ENCODE results near the gene CTNND1. TPM values are rescaled to one million over a fixed set of nuclear protein-coding genes. Genes with fewer than 3 reads are reported as not detected.

The CTNND1 gene
- total RNA-seq, 2 experiments from 2014 or later, result 7.3 to 7.9 TPM

DNA sequence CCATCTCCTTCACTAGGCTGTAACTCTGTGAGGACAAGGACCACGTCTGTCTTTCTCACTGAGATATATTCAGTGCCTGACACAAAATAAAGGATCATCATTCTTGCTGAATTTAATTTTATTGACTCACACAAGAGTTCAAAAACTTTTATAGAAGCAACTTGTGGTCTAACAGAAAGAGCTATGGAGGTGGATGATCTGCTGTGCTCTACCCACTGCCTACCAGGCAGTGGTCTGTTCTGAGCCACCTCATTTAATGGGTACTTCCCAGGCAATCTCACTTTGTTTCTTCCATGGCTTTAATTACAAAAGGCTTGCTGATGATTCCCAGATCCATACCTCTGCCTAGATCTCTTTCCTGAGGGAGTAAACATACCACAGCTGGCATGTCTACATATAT, 14.7 kb upstream of the CTNND1 start:
- Mint-ChIP-seq H3K27ac (peak overlapping the region; percentile 59), H3K27me3 (no peaks in the 10 kb centered on the region), H3K9me3 (no peaks in the 10 kb centered on the region), H3K36me3 (ENCODE audit: low read depth) (peaks cover 48% of the 10 kb centered on the region), H3K4me3 (no peak overlapping the region), H3K4me1 (ENCODE audit: low read depth) (peaks cover 38% of the 10 kb centered on the region)
- DNase-seq (no peak), ATAC-seq (no peak)
- ChIA-PET POLR2A (interaction anchor here (1.1 to 1.8 kb wide), 2 partner anchors 10 to 13 kb away, joined by 3 to 5 read pairs; no protein-coding TSS in a partner anchor), CTCF (interaction anchor here (0.6 to 12.2 kb wide), 6 partner anchors 28 to 102 kb away, joined by 3 to 142 read pairs (median 3); no protein-coding TSS in a partner anchor)
- intact Hi-C loops (cut with micrococcal nuclease), result no loop called here
- TF ChIP-seq, protein P1, sequence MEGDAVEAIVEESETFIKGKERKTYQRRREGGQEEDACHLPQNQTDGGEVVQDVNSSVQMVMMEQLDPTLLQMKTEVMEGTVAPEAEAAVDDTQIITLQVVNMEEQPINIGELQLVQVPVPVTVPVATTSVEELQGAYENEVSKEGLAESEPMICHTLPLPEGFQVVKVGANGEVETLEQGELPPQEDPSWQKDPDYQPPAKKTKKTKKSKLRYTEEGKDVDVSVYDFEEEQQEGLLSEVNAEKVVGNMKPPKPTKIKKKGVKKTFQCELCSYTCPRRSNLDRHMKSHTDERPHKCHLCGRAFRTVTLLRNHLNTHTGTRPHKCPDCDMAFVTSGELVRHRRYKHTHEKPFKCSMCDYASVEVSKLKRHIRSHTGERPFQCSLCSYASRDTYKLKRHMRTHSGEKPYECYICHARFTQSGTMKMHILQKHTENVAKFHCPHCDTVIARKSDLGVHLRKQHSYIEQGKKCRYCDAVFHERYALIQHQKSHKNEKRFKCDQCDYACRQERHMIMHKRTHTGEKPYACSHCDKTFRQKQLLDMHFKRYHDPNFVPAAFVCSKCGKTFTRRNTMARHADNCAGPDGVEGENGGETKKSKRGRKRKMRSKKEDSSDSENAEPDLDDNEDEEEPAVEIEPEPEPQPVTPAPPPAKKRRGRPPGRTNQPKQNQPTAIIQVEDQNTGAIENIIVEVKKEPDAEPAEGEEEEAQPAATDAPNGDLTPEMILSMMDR (IDR thresholded peaks at IDR 0.05), result no peak

DNA sequence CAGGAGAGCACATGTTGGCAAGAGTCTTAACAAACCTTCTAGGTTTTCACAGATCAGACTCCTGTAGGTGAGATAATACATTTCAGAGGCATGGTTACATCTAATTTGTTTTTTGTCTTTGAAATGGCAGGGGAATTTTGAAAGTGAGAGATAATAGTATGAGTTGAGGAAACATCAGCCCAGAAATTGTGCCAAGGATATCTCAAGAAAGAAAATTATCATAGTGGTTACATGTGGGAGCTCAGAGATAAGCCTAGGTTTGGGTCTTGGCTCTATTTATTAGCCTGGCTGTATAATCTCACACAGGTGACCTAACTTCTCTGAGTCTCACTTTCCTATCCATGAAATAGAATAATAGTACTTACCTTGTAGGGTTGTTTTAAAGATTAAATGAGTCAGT, 10.4 kb upstream of the CTNND1 start:
- Mint-ChIP-seq H3K9me3 (no peaks in the 10 kb centered on the region), H3K27ac (peak overlapping the region; percentile 4), H3K27me3 (no peaks in the 10 kb centered on the region), H3K4me3 (no peak overlapping the region), H3K4me1 (ENCODE audit: low read depth) (peaks cover 6% of the 10 kb centered on the region), H3K36me3 (ENCODE audit: low read depth) (peaks cover 15% of the 10 kb centered on the region)
- DNase-seq (no peak), ATAC-seq (no peak)
- CTCF ChIA-PET, result interaction anchor here (0.8 to 12.2 kb wide), 3 partner anchors 41 to 56 kb away, joined by 3 to 142 read pairs (median 3); no protein-coding TSS in a partner anchor
- intact Hi-C loops (cut with micrococcal nuclease), result loop anchor here (5.0 kb wide), 1 partner anchor 51 kb away; no protein-coding TSS in a partner anchor
- TF ChIP-seq, protein P1 (IDR thresholded peaks at IDR 0.05), result no peak
- POLR2A ChIA-PET, result no interaction called here

DNA sequence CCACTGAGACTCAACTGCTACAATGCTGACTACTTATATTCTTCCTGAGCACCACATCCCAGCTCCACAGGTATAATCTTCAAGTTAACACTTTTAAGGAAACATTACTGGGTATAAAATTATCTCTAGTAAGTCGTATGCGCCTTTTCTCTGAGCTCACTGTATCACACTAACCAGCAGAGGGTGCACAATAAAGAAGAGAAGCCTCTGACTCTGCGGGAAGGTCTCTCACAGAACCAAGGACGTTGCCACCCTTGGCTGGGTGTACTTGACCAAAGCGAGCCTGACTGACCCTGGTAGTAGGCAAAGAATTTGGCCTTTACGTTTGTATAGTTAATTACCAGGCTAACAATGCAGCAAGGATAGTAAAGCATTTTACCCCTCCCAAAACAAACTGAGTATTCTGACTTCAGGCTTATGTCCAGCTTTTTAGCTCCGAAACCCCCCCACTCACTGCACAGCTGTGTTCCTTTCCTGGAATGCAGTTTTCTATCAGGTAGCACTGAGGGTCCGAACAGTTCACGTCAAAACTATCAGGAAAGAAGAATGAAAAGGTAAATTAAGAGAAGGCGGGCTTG, 9.8 kb upstream of the CTNND1 start, which contains the start of gene BTBD18:
Gene BTBD18, minus strand, starts transcription at position 144 of the 578 bp plus-strand sequence. CDS start 631 bp downstream, outside the sequence.
- CTCF ChIA-PET, result interaction anchor here (0.8 to 12.2 kb wide), 4 partner anchors 9 to 55 kb away, joined by 3 to 142 read pairs (median 4); no protein-coding TSS in a partner anchor
- no peaks in the 10 kb centered on the region for H3K9me3 Mint-ChIP-seq
- DNase-seq, result no peak
- H3K27ac Mint-ChIP-seq, result peak within 1 kb of the TSS; percentile 53
- peaks cover 5% of the 10 kb centered on the region for H3K4me1 Mint-ChIP-seq (ENCODE audit: low read depth)
- no peak within 1 kb of the TSS for H3K4me3 Mint-ChIP-seq
- intact Hi-C loops (cut with micrococcal nuclease), result loop anchor here (5.0 kb wide), 1 partner anchor 51 kb away; no protein-coding TSS in a partner anchor
- TF ChIP-seq, protein P1 (IDR thresholded peaks at IDR 0.05), result peak; percentile 25
- peaks cover 15% of the 10 kb centered on the region for H3K36me3 Mint-ChIP-seq (ENCODE audit: low read depth)
- H3K27me3 Mint-ChIP-seq, result no peaks in the 10 kb centered on the region
- peak; percentile 64 for ATAC-seq
- POLR2A ChIA-PET, result interaction anchor here (1.1 kb wide), 1 partner anchor 10 kb away, joined by 3 read pairs; the partner anchor contains the start of gene SELENOH

DNA sequence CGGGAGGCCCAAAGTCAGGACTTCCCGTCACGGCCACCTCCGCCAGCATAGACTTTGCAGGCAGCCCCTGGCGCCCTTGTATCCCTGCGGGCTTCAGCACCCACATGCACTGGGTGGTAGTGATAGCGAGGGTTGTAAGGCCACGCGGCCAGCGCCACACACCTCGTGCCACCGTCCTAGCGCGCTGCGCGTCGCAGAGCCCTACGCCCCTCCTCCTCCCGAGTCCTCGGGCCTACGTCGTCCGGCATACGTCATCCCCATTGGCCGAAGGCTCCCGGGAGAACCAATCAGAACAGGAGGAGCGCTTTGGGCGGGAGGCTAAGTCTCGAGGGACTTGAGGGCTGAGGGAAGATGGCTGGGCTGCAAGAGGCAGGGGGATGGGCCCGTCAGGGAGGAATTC, 8.6 kb upstream of the CTNND1 start:
- no peak overlapping the region for H3K4me3 Mint-ChIP-seq
- TF ChIP-seq, protein P1 (IDR thresholded peaks at IDR 0.05), result no peak
- CTCF ChIA-PET, result interaction anchor here (1.5 to 12.2 kb wide), 2 partner anchors 10 to 48 kb away, joined by 4 to 142 read pairs; no protein-coding TSS in a partner anchor
- no peak for ATAC-seq
- no peaks in the 10 kb centered on the region for H3K27me3 Mint-ChIP-seq
- peaks cover 8% of the 10 kb centered on the region for H3K36me3 Mint-ChIP-seq (ENCODE audit: low read depth)
- no peaks in the 10 kb centered on the region for H3K9me3 Mint-ChIP-seq
- intact Hi-C loops (cut with micrococcal nuclease), result loop anchor here (5.0 kb wide), 1 partner anchor 49 kb away; no protein-coding TSS in a partner anchor
- H3K27ac Mint-ChIP-seq, result no peak overlapping the region
- POLR2A ChIA-PET, result no interaction called here
- H3K4me1 Mint-ChIP-seq (ENCODE audit: low read depth), result no peaks in the 10 kb centered on the region
- no peak for DNase-seq

DNA sequence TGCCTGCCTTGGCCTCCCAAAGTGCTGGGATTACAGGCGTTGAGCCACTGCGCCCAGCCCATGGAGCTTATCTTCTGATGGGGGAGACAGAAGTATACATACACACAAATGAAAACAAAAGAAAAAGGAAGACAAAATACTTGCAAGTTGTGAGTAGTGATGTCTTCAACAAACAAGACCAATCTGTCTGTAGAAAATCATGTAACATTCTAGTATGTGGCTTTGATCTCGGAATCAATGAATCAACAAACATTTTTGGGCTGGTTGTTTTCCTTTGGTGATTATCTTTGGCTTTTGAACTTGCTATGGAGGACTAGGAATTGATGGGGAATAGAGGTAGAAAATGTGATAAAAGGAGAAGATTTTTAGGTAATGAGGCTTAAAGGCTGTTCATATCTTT, 3.4 kb upstream of the CTNND1 start:
- DNase-seq, result no peak
- ChIA-PET POLR2A (interaction anchor here (1.6 to 2.2 kb wide), 2 partner anchors 14 to 16 kb away, joined by 4 to 7 read pairs; partner anchors contain the start of gene SELENOH), CTCF (interaction anchor here (0.9 to 8.4 kb wide), 2 partner anchors 9 to 43 kb away, joined by 3 to 57 read pairs; no protein-coding TSS in a partner anchor)
- intact Hi-C loops (cut with micrococcal nuclease), result no loop called here
- H3K27ac Mint-ChIP-seq, result no peak overlapping the region
- ATAC-seq, result no peak
- TF ChIP-seq, protein P1 (IDR thresholded peaks at IDR 0.05), result no peak
- H3K4me3 Mint-ChIP-seq, result no peak overlapping the region
- no peaks in the 10 kb centered on the region for H3K36me3 Mint-ChIP-seq (ENCODE audit: low read depth)
- no peaks in the 10 kb centered on the region for H3K9me3 Mint-ChIP-seq
- H3K27me3 Mint-ChIP-seq, result no peaks in the 10 kb centered on the region
- peaks cover 8% of the 10 kb centered on the region for H3K4me1 Mint-ChIP-seq (ENCODE audit: low read depth)

All from activated CD8-positive, alpha-beta T cell treated with anti-CD3 and anti-CD28 coated beads for 36 hours (primary cell).